Gastrocnemius medialis (tissue), 4 donors: ENCODE results near the gene PDZRN4.

Source experiments
- CTCF ChIP-seq, 5 experiments: fragments of 450-650 bp in 3 of 5; fragments of 200-600 bp in 2 of 5; sonication (generic) in 2 of 5; IDR thresholded peaks in 4 of 5; conservative IDR thresholded peaks in 1 of 5; 1 replicate in 4 of 5; 2 replicates in 1 of 5; pipeline ENCODE4 v1.5.1; 2016 to 2019; ENCODE audit warnings: antibody characterized with exemption in 5 of 5, mild to moderate bottlenecking in 3 of 5, moderate library complexity in 3 of 5
- POLR2A ChIP-seq, 2 donors: fragments of 450-650 bp; IDR thresholded peaks; one replicate each; pipeline ENCODE4 v1.6.1; 2017; ENCODE audit warnings: antibody characterized with exemption in 2 of 2, mild to moderate bottlenecking in 2 of 2, moderate library complexity in 2 of 2

- TF ChIP-seq CTCF (IDR thresholded peaks at IDR 0.05 in 4 of 5, conservative IDR thresholded peaks at IDR 0.05 in 1 of 5) (no peak), POLR2A (IDR thresholded peaks at IDR 0.05) (no peak)
Measured at GRCh38 chr12:41536813-41537490, 348.8 kb downstream of the PDZRN4 start.
